NCI-H2171 (cell line): ENCODE results near the gene KPNB1.
"Not testable (repeated sequence)": the region's sequence is repeated elsewhere in the genome, so short reads cannot be mapped to it uniquely, and the experiment has no call there.

Source experiments
- DNase-seq: peaks from one replicate; lab custom pipeline; 2025; lab: John Stamatoyannopoulos, UW

Gene KPNB1

GRCh38 chr17:47676510-47677165 is 26.9 kb downstream of the KPNB1 start:
- no peak for DNase-seq

GRCh38 chr17:47678196-47678595 is 28.5 kb downstream of the KPNB1 start:
- DNase-seq: no peak

- DNase-seq: no peak
Observed at GRCh38 chr17:47682138-47682537, 32.4 kb downstream of the KPNB1 start.

GRCh38 chr17:47682727-47683126 is 33.0 kb downstream of the KPNB1 start:
- DNase-seq: not testable (repeated sequence)

GRCh38 chr17:47684025-47684424 is 34.3 kb downstream of the KPNB1 start:
- DNase-seq: no peak

- no peak for DNase-seq
Observed at GRCh38 chr17:47684535-47685193, 34.9 kb downstream of the KPNB1 start.

GRCh38 chr17:47685556-47686275 is 36.0 kb downstream of the KPNB1 start:
- DNase-seq: no peak

- no peak for DNase-seq
Observed at GRCh38 chr17:47686276-47686635, 36.5 kb downstream of the KPNB1 start.

- no peak for DNase-seq
Observed at GRCh38 chr17:47686664-47687327, 37.1 kb downstream of the KPNB1 start.

- no peak for DNase-seq
Observed at GRCh38 chr17:47687328-47687690, 37.6 kb downstream of the KPNB1 start.

- no peak for DNase-seq
Observed at GRCh38 chr17:47687748-47688147, 38.0 kb downstream of the KPNB1 start.

- DNase-seq: no peak
Observed at GRCh38 chr17:47690121-47690520, 40.4 kb downstream of the KPNB1 start.

- DNase-seq: no peak
Observed at GRCh38 chr17:47692137-47692894, 42.6 kb downstream of the KPNB1 start.

- no peak for DNase-seq
Observed at GRCh38 chr17:47692895-47693730, 43.4 kb downstream of the KPNB1 start.

GRCh38 chr17:47693731-47694580 is 44.2 kb downstream of the KPNB1 start, which contains the start of gene TBKBP1:
Gene TBKBP1 (plus strand): TSS chr17:47694161. CDS start chr17:47696113, 1,952 bp downstream.
- DNase-seq: peak; percentile 73

- DNase-seq: no peak
Observed at GRCh38 chr17:47694581-47695428, 45.1 kb downstream of the KPNB1 start.

GRCh38 chr17:47695429-47696376 is 46.0 kb downstream of the KPNB1 start:
- no peak for DNase-seq
